Natural killer cell treated with Interleukin-12 subunit alpha and Interleukin-12 subunit beta and Interleukin-15 and Interleukin-18, amount 100 ng/mL, for 72 hours (primary cell): ENCODE data around the gene LBP. TPM values are rescaled to one million over a fixed set of nuclear protein-coding genes. Genes with fewer than 3 reads are reported as not detected.
"Not testable (repeated sequence)": the region's sequence is repeated elsewhere in the genome, so short reads cannot be mapped to it uniquely, and the experiment has no call there.

ENCODE experiments used
- ATAC-seq, 2 donors: fragments of 150-1000 bp; cut with Tn5 transposase in 1 of 2; sonication (Bioruptor Pico), chemical (Tn5 transposase) in 1 of 2; 2 replicates each; pipeline ENCODE4 v1.10.0; 2021
- DNase-seq: peaks from one replicate; pipeline ENCODE4 v3.0.0; 2022; ENCODE audit warnings: low spot score
- H3K27ac Mint-ChIP-seq, 2 donors: 1 replicate in 1 of 2; 2 replicates in 1 of 2; pipeline ENCODE4 v1.8.0; 2022; ENCODE audit warnings: mixed read lengths in 2 of 2, mild to moderate bottlenecking in 1 of 2, moderate library complexity in 1 of 2
- H3K27me3 Mint-ChIP-seq, 2 donors: 1 replicate in 1 of 2; 2 replicates in 1 of 2; pipeline ENCODE4 v1.8.0; 2022; ENCODE audit warnings: mixed read lengths in 2 of 2
- H3K36me3 Mint-ChIP-seq: one replicate; pipeline ENCODE4 v1.8.0; 2022; ENCODE audit warnings: mixed read lengths
- H3K4me1 Mint-ChIP-seq, 2 donors: 1 replicate in 1 of 2; 2 replicates in 1 of 2; pipeline ENCODE4 v1.8.0; 2022; ENCODE audit warnings: low read depth in 2 of 2, mixed read lengths in 2 of 2, mild to moderate bottlenecking in 1 of 2
- H3K4me3 Mint-ChIP-seq: one replicate; pipeline ENCODE4 v1.8.0; 2022; ENCODE audit warnings: mixed read lengths
- H3K9me3 Mint-ChIP-seq: 2 replicates; pipeline ENCODE4 v1.8.0; 2022; ENCODE audit warnings: mixed read lengths
- total RNA-seq, 2 donors: library from RNA; stranded (reverse); gene quantifications; one replicate each; pipeline ENCODE4 v1.2.3, GENCODE V29; 2022

The LBP gene
- total RNA-seq, 2 donors from 2014 or later = not detected

DNA sequence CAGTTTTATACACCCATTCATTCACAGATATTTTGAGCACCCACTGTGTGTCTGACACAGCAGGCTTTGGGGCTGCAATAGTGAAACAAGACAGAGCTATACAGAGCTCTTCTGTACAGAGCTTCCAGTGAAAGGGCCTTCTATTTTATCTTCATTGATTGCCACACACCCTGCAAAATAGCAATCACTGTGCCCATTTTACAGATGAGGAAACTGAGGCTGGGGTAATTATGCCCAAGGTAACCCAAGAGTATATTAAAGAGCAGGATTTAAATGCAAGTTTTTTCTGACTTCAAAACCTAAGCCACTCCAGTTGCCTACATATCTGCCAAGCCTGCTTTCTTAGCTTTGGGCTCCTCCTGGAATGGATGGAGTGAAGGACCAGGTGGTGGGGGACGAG is 37.8 kb upstream of the LBP start:
- no peaks in the 10 kb centered on the region for H3K9me3 Mint-ChIP-seq
- ATAC-seq (no peak), DNase-seq (no peak)
- H3K27me3 Mint-ChIP-seq = peaks cover 29 to 34% of the 10 kb centered on the region in 2 donors
- no peaks in the 10 kb centered on the region for H3K36me3 Mint-ChIP-seq
- no peak overlapping the region for H3K4me3 Mint-ChIP-seq
- H3K4me1 Mint-ChIP-seq = peaks cover 15% of the 10 kb centered on the region in 2 donors
- no peak overlapping the region for H3K27ac Mint-ChIP-seq

DNA sequence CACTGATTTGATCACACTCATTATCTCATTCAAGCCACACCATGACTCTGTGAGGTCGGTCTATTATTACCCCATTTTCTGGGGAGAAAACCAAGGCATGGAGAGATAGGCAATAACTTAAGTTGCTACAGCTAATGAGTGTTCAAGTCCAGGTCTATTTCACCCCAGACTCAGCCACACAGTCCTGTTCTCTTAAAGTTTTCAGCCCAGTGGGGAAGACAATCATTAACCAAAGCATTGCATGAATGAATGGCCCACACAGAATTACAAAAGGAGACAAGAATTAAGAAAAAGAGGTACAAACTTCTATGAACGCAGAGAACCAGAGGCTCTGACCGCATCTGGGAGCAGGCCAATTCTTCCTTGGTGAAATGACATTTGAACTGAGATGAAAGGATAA is 35.2 kb upstream of the LBP start:
- no peak for DNase-seq

DNA sequence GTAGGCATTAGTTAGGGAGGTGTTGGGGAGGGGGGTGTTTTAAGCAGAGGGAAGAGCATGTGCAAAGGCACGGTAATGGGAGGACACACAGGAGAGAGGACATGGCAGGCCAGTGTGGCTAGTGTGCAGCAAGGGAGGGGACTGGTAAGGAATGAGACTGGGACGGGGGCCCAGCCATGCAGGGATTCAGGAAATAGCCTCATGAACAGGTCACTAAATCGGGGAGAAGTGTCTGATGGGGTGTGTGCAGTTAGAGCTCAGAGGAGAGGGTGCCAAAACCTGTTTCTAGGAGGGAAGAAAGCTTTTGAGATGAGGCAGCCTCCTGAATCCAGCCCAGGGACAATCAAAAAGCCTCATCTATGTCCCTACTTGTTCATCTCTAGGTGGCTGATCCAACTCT is 34.8 kb upstream of the LBP start:
- Mint-ChIP-seq H3K27ac (no peak overlapping the region), H3K4me3 (no peak overlapping the region), H3K4me1 (peaks cover 0 to 1% of the 10 kb centered on the region in 2 donors), H3K27me3 (peaks cover 14 to 25% of the 10 kb centered on the region in 2 donors), H3K36me3 (no peaks in the 10 kb centered on the region), H3K9me3 (no peaks in the 10 kb centered on the region)
- DNase-seq (no peak), ATAC-seq (no peak)

More for the DNA sequence above, 35.2 kb upstream of the LBP start:
- no peak overlapping the region for H3K27ac Mint-ChIP-seq
- H3K27me3 Mint-ChIP-seq = peaks cover 17 to 25% of the 10 kb centered on the region in 2 donors
- peaks cover 0 to 4% of the 10 kb centered on the region in 2 donors for H3K4me1 Mint-ChIP-seq
- no peak overlapping the region for H3K4me3 Mint-ChIP-seq
- no peaks in the 10 kb centered on the region for H3K36me3 Mint-ChIP-seq
- ATAC-seq = no peak
- H3K9me3 Mint-ChIP-seq = no peaks in the 10 kb centered on the region

DNA sequence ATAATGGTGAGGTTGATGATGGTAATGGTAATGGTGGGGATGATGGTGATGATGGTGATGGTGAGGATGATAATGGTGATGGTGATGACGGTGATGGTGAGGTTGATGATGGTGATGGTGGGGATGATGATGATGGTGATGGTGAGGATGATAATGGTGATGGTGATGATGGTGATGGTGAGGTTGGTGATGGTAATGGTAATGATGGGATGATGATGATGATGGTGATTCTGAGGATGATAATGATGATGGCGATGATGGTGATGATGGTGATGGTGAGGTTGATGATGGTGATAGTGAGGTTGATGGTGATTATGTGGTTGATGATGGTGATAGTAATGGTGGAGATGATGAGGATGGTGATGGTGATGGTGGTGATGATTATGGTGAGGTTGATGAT is 32.6 kb upstream of the LBP start:
- ATAC-seq = no peak
- no peak overlapping the region for H3K4me3 Mint-ChIP-seq
- H3K4me1 Mint-ChIP-seq = no peaks in the 10 kb centered on the region
- H3K27ac Mint-ChIP-seq = no peak overlapping the region
- H3K36me3 Mint-ChIP-seq = no peaks in the 10 kb centered on the region
- no peaks in the 10 kb centered on the region for H3K9me3 Mint-ChIP-seq
- no peak for DNase-seq
- peaks cover 12 to 25% of the 10 kb centered on the region in 2 donors for H3K27me3 Mint-ChIP-seq

DNA sequence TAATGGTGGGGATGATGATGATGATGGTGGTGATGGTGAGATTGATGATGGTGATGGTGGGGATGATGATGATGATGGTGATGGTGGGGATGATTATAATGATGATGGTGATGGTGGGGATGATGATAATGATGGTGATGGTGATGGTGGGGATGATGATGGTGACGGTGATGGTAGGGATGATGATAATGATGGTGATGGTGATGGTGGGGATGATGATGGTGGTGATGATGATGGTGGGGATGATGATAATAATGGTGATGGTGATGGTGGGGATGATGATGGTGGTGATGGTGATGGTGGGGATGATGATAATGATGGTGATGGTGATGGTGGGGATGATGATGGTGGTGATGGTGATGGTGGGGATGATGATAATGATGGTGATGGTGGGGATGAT is 31.9 kb upstream of the LBP start:
- DNase-seq, H3K4me3 Mint-ChIP-seq, H3K36me3 Mint-ChIP-seq, H3K9me3 Mint-ChIP-seq, H3K4me1 Mint-ChIP-seq, H3K27ac Mint-ChIP-seq, ATAC-seq: not testable (repeated sequence)
- H3K27me3 Mint-ChIP-seq = peaks cover 12 to 25% of the 10 kb centered on the region in 2 donors

DNA sequence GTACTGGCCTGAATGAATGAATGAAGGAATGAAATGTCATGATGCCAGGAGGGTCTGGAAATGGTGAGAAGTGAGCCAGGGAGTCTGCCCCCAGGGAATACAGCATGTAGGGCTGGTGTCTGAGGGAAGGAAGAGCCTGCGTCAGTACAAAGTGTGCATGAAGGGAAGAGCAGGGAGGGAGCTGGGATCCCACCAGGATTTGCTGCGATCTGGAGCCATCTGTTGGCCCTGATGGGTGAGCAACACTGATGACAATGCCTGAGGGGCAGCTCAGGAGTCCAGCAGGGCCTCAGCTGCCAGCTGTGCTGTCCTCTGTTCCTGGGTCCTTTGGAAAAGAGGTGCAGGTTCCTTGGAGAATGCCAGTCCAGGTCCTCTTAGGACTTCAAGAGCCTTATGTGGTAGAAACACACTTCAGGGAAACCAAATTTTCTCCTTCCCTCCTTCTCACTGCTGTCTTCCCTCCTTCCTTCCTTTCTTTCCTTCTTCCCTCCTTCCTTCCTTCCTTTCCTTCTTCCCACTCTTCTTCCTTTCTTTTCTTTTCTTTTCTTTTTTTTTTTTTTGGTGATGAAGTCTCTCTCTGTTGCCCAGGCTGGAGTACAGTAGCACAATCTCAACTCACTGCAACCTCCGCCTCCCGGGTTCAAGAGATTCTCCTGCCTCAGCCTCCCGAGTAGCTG is 30.9 kb upstream of the LBP start:
- H3K27ac Mint-ChIP-seq = no peak overlapping the region
- DNase-seq = no peak
- no peaks in the 10 kb centered on the region for H3K9me3 Mint-ChIP-seq
- peaks cover 16 to 30% of the 10 kb centered on the region in 2 donors for H3K27me3 Mint-ChIP-seq
- no peak overlapping the region for H3K4me3 Mint-ChIP-seq
- H3K36me3 Mint-ChIP-seq = no peaks in the 10 kb centered on the region
- ATAC-seq = no peak
- H3K4me1 Mint-ChIP-seq = no peaks in the 10 kb centered on the region

DNA sequence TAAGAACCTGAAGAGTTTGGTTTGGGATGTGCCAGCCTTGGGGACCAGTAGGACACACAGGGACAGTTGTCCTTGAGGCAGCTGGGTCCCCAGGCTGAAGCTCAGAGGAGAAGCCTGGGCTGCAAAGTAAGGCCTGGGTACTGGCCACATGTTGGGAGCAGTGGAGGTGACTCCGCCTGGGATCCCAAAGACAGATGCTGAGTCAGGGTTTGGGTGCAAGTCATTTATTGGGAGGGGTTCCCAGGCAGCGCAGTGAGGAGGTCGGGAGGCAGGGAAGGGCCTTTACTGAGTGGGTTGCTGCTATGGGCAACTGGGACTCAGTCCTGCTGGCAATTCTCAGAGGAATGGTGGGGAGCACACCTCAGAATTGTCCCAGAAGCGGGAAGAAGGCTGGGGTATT is 29.9 kb upstream of the LBP start:
- ATAC-seq (no peak), DNase-seq (no peak)
- Mint-ChIP-seq H3K27me3 (peaks cover 13 to 28% of the 10 kb centered on the region in 2 donors), H3K9me3 (no peaks in the 10 kb centered on the region), H3K4me3 (no peak overlapping the region), H3K27ac (no peak overlapping the region), H3K36me3 (no peaks in the 10 kb centered on the region), H3K4me1 (no peaks in the 10 kb centered on the region)

DNA sequence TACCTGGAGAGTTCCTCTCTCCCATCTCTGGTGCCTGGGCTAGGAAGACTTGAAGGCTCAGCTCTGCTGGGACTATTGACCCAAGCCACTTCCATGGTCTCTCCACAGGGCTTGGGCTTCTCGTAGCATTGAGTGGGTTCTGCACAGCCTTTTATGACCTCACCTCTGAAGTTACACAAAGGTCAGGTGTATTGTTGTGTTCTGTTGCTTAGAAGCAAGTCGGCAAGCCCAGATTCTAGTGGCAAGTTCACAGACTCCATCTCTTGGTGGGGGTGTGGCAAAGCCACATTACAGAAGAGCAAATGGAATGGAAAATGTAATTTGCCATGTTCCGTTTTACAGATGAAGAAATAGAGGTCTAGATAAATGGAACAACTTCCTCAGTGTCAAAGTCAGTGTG is 28.9 kb upstream of the LBP start:
- no peak overlapping the region for H3K27ac Mint-ChIP-seq
- H3K9me3 Mint-ChIP-seq = no peaks in the 10 kb centered on the region
- no peaks in the 10 kb centered on the region for H3K4me1 Mint-ChIP-seq
- DNase-seq (no peak), ATAC-seq (no peak)
- H3K27me3 Mint-ChIP-seq = peaks cover 16 to 30% of the 10 kb centered on the region in 2 donors
- H3K4me3 Mint-ChIP-seq = no peak overlapping the region
- no peaks in the 10 kb centered on the region for H3K36me3 Mint-ChIP-seq

DNA sequence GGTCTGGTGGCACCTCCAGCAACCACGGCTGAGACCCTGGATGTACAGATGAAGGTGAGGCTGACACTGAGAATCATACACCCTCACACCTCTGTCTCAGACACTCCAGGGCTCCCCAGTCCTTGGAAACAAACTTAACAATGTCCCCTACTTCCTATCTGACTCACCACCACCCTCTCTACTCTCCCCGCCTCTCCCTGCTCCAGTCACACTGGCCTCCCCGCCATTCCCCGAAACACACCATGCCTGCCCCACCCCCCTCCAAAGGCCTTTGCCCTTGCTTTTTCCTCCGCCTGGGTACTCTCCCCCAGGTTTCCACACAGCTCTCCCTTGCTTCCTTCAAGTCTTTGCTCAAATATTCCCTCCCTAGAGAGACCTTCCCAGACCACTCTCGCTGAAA is 26.1 kb upstream of the LBP start:
- Mint-ChIP-seq H3K4me3 (no peak overlapping the region), H3K36me3 (no peaks in the 10 kb centered on the region), H3K27me3 (peaks cover 21 to 30% of the 10 kb centered on the region in 2 donors), H3K27ac (no peak overlapping the region), H3K4me1 (no peaks in the 10 kb centered on the region), H3K9me3 (no peaks in the 10 kb centered on the region)
- no peak for ATAC-seq
- DNase-seq = no peak

DNA sequence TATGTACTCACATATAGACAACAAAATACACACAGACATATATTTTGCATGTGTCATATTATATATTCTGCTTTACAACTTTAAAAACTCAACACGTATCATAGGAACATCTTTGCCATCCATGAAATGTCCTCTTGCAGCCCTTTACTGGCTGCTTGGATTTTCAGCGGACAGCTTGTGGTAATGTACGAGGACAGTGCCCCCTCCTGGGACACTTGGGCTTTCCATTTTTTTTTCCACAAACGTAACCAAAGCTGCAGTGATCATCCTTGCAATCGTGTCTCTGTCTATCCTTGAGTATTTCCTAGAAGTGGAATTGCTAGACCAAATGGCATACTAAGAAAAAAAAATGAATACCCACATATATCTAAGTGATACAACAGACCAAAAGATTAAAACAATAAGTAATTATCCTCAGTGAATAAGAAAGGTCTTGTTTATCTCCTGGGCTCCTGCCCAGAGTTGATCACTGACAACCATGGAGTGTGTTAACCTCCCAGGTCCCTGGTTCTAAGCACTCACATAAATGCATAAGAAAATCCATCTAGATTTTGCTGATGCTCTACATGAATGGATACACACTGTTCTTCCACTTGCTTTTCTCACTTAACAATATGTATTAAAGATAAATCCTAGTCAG is 24.2 kb upstream of the LBP start:
- Mint-ChIP-seq H3K27me3 (peaks cover 26 to 40% of the 10 kb centered on the region in 2 donors), H3K27ac (no peak overlapping the region), H3K4me1 (no peaks in the 10 kb centered on the region), H3K9me3 (no peaks in the 10 kb centered on the region), H3K4me3 (no peak overlapping the region), H3K36me3 (no peaks in the 10 kb centered on the region)
- DNase-seq = no peak
- ATAC-seq = no peak

DNA sequence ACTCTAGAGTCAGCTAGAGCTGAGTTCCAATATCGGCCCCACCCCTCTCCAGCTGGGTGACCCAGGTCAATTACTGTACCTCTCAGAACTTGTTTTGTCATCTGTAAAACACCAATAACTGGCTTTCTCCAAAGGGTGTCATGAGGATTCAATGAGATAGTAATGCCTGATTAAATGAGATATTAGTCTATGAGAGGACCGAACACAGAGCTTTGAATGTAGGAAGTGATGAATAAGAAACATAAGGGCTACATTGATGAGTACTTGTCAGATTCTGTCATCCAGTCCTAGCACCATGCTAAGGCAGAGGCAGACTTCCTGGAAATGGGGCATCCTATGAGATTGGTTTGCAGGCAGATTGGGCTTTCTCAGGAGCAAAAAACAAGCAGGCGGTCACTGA is 22.1 kb upstream of the LBP start:
- no peak for DNase-seq

DNA sequence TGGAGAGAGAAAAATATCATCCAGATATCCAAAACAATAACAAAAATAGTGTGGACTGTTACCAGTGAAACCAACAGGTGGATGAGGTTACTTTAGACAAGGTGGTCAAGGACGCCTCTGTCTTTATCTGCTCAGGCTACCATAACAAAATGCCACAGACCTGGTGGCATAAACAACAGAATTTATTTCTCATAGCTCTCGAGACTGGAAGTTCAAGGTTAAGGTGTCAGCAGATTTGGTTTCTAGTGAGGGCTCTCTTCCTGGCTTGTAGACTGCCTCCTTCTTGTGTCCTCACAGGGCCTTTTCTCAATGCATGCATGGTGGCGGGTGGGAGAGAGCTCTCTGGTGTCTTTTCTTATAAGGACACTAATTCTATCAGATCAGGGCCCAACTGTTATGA is 21.1 kb upstream of the LBP start:
- peaks cover 30 to 43% of the 10 kb centered on the region in 2 donors for H3K27me3 Mint-ChIP-seq
- no peak for ATAC-seq
- H3K27ac Mint-ChIP-seq = no peak overlapping the region
- no peaks in the 10 kb centered on the region for H3K4me1 Mint-ChIP-seq
- H3K9me3 Mint-ChIP-seq = no peaks in the 10 kb centered on the region
- H3K4me3 Mint-ChIP-seq = no peak overlapping the region
- DNase-seq = no peak
- no peaks in the 10 kb centered on the region for H3K36me3 Mint-ChIP-seq

More for the DNA sequence above, 22.1 kb upstream of the LBP start:
- Mint-ChIP-seq H3K27me3 (peaks cover 30 to 47% of the 10 kb centered on the region in 2 donors), H3K4me1 (no peaks in the 10 kb centered on the region), H3K27ac (no peak overlapping the region), H3K36me3 (no peaks in the 10 kb centered on the region), H3K9me3 (no peaks in the 10 kb centered on the region), H3K4me3 (no peak overlapping the region)
- no peak for ATAC-seq

DNA sequence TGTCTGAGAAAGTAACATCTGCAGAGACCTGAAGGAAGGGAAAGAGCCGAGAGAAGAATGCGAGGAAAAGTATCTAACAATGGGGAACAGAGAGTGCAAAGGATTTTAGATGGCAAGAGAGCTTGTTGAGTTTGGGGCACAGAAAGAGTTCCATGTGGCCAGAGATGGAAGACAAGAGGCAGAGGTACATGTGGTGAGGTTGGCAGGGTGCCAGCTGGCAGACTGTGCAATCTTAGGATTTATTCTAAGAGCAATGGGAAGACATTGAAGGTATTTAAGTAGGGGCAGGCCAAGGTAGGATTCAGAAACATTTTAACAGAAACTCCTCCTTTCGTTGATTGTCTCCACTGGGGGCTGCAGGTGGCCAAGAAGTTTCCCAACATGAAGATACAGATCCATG is 20.4 kb upstream of the LBP start:
- no peak overlapping the region for H3K27ac Mint-ChIP-seq
- no peaks in the 10 kb centered on the region for H3K9me3 Mint-ChIP-seq
- H3K36me3 Mint-ChIP-seq = no peaks in the 10 kb centered on the region
- ATAC-seq (no peak), DNase-seq (no peak)
- H3K27me3 Mint-ChIP-seq = peaks cover 25 to 36% of the 10 kb centered on the region in 2 donors
- H3K4me3 Mint-ChIP-seq = no peak overlapping the region
- H3K4me1 Mint-ChIP-seq = no peaks in the 10 kb centered on the region

DNA sequence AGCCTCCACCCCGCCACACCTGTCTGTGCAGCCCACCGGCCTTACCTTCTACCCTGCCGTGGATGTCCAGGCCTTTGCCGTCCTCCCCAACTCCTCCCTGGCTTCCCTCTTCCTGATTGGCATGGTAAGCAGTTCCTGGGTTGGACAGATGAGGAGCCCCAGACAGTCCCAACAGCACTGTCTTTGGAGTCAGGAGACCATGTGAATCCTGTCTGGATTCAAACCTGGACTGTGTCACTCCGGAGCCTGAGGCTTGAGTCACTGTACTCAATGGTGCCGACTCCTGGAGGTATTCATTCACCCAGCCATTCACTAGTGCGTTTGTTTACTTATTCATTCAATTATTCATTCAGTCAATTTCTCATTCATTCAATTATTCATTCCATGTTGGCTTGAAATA is 20.0 kb upstream of the LBP start:
- no peak overlapping the region for H3K27ac Mint-ChIP-seq
- ATAC-seq (no peak), DNase-seq (no peak)
- peaks cover 25 to 34% of the 10 kb centered on the region in 2 donors for H3K27me3 Mint-ChIP-seq
- no peaks in the 10 kb centered on the region for H3K4me1 Mint-ChIP-seq
- no peaks in the 10 kb centered on the region for H3K36me3 Mint-ChIP-seq
- H3K9me3 Mint-ChIP-seq = no peaks in the 10 kb centered on the region
- H3K4me3 Mint-ChIP-seq = no peak overlapping the region
